GM15510 (cell line): ENCODE measurements around the gene PRRT2.

ENCODE experiments used
- POLR2A ChIP-seq: IDR thresholded peaks from 3 replicates; pipeline ENCODE4 v1.6.1; 2011; ENCODE audit warnings: borderline replicate concordance; ENCODE audit not compliant: insufficient read length; ENCODE audit errors: extremely low read depth

The PRRT2 gene

DNA sequence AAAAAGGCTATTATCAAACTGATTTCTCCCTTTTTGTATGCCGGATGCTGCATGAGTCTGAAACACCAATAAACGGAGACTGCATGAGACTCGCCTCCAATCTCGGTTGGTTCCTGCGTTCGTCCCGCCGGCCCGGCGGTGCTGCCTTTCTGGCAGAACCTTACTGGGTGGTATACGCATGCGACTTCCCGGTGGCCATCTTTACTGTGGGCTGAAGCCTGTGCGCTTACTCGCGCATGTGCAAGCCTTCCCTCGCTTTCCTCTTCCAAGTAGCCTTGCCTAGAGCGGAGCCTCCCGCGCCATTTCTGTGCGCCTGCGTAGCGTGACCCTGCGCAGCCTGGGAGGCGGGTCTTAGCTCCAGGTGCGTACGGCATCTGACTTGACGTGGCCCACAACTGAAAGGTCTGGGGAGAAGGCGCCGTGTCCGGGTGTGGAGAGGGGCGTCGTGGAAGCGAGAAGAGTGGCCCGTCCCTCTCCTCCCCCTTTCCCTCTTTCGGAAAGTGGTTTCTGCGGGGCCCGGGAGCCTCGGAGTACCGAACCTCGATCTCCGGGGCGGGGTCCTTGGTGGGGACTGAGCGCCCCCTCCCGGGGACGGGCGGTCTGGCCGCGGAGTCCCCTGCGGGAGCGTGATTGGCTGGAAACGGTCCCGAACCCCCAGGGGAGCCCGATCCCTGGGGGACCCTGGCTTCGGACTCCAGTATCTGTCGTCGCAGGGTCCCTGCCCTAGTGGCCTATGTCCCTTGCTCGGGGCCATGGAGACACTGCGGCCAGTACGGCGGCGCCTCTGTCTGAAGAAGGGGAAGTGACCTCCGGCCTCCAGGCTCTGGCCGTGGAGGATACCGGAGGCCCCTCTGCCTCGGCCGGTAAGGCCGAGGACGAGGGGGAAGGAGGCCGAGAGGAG lies 4.0 kb downstream of the PRRT2 start, which contains the start of gene PAGR1:
Gene PAGR1, plus strand, starts transcription at position 360 of the 901 bp plus-strand sequence. Its CDS starts 374 bp downstream, at position 734.
- TF ChIP-seq POLR2A, result peak; percentile 75

DNA sequence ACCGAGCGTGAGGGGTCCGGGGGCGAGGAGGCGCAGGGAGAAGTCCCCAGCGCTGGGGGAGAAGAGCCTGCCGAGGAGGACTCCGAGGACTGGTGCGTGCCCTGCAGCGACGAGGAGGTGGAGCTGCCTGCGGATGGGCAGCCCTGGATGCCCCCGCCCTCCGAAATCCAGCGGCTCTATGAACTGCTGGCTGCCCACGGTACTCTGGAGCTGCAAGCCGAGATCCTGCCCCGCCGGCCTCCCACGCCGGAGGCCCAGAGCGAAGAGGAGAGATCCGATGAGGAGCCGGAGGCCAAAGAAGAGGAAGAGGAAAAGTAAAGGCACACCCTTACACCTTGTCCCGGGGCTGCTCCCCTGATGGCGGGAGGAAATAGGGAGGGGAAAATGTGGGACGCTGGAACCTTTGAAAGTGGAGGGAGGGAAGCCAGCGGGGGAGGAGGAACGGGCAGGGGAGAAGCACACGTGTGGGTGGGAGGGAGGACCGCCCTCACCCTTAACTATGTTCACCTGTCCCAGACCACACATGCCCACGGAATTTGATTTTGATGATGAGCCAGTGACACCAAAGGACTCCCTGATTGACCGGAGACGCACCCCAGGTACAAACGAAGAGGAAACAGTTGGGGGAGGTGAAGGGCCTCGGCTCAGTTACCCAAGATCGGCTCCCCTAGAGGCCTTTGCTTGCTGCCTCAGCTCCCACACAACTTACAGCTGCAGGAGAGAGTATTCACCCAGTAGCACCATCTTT lies 4.9 kb downstream of the PRRT2 start:
- peak; percentile 17 for TF ChIP-seq POLR2A

DNA sequence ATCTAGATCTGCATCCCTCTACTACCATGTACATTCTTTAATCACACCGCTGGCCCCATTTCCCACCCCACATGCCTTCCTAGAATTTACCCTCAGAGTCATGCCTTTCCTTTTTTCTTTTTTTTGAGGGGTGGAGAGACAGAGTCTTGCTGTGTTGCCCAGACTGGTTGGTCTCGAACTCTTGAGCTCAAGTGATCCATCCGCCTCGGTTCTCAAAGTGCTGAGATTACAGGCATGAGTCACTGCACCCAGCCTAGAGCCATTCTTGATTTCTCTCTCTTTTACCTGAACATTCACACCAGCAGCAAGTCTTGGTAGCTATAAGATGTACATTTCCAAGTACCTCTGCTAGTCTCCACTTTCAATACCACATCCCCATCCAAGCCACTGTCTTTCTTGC lies 6.1 kb downstream of the PRRT2 start:
- no peak for TF ChIP-seq POLR2A

DNA sequence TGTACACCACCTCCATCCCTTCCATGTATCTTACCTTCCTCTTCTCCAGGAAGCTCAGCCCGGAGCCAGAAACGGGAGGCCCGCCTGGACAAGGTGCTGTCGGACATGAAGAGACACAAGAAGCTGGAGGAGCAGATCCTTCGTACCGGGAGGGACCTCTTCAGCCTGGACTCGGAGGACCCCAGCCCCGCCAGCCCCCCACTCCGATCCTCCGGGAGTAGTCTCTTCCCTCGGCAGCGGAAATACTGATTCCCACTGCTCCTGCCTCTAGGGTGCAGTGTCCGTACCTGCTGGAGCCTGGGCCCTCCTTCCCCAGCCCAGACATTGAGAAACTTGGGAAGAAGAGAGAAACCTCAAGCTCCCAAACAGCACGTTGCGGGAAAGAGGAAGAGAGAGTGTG lies 7.5 kb downstream of the PRRT2 start:
- no peak for TF ChIP-seq POLR2A

DNA sequence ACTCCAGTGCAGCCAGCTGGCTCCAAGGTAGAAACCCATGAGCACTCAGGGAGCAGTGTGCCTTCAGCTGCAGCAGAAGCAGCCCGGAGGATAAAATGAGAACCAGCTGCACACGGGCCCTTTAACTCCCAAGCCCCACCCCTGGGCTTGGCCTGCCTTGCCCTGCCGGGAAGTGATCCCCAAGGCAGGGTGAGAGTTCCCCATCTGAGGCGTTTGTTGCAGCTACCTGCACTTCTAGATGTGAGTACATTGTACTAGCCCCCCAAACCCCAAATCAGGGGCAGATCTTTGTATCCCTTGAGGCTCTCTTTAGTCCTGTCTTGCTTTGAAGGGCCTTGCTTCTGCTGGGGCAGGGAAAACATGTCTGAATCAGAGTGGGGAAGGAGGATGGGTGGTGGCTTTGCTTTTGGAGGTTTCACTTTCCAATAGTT lies 8.3 kb downstream of the PRRT2 start, which contains the start of gene MVP:
Gene MVP, plus strand, starts transcription at position 192 of the 431 bp plus-strand sequence. CDS start 10,088 bp downstream, outside the sequence.
- TF ChIP-seq POLR2A, result peak; percentile 56

DNA sequence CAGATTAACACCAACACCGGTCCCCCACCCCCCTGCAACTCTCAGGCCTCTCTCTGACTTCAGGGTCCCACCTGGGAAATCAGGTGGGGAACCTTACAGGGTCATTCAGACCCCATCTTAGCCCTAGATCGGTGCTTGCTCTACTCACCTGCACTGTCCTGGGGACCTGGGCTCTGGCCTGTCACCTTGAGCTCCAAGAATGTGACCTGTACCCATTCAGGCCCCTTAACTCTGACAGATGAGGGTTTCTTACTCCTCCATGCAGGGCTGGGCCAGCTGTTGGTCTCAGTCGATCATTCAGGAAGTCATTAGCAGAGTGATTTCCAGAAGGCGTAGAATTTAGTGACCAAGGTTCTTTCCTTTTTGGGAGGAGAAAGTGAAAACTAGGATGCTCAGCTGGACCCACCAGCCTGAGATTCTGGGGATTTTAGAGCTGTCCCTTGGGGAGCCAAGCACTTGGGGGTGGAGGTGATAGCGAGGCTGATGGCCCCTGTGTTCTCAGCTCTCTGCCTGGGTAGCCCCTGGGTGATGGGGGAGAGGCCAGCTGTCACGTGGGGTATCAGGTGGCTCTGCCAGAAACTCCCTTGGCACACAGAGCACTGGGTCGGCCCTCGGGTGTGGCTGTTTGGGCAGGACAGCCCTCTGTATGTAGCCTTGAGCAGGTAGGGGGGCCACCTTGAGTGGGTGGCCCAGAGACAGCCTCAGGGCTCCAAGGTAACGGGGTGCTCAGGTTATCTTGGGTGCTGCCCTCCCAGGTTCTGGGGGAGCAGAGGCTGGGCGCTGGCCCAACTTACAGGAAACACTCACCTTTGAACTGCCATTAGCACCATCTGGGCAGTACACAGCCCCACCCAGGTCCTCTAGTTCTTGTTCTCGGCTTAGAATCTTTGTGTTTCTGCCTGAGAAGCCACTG lies 9.0 kb downstream of the PRRT2 start:
- TF ChIP-seq POLR2A, result peak; percentile 55

DNA sequence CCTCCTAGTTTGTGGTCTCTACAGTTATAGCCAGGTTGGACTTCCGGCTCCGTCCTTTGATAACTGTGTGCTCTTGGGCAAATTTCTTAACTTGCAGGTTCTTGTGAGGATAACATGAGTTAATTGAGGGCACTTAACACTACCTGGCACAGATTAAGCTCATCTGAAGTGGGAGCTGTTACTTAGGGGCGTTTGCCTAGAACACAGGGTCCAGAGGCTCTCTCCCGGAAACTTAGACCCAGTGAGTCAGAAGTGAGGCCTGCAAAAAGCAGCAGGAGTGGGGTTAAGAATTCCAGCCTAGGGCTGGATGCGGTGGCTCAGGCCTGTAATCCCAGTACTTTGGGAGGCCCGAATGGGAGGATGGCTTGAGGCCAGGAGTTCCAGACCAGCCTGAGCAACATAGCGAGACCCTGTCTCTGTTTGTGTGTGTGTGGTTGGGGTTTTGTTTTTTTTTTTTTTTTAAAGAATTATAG lies 9.7 kb downstream of the PRRT2 start:
- no peak for TF ChIP-seq POLR2A

DNA sequence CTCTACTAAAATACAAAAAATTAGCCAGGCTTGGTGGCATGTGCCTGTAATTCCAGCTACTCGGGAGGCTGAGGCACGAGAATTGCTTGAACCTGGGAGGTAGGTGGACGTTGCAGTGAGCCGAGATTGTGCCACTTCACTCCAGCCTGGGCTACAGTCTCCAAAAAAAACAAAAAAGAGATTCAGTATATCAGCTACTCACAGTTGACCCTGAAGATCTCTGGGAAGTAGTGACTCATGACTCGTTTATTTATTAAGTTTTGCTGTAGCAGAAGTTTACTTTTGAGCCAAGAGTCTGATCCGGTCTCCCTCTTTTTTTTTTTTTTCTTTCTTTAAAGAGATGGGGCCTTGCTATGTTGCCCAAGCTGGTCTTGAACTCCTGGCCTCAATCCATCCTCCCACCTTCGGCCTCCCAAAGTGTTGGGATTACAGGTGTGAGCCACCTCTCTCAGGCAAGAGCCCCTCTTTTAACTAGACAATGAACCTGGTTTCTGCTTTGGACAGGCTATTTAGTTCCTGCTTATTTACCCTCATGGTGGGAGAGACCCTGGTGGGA lies 12.7 kb downstream of the PRRT2 start:
- no peak for TF ChIP-seq POLR2A

DNA sequence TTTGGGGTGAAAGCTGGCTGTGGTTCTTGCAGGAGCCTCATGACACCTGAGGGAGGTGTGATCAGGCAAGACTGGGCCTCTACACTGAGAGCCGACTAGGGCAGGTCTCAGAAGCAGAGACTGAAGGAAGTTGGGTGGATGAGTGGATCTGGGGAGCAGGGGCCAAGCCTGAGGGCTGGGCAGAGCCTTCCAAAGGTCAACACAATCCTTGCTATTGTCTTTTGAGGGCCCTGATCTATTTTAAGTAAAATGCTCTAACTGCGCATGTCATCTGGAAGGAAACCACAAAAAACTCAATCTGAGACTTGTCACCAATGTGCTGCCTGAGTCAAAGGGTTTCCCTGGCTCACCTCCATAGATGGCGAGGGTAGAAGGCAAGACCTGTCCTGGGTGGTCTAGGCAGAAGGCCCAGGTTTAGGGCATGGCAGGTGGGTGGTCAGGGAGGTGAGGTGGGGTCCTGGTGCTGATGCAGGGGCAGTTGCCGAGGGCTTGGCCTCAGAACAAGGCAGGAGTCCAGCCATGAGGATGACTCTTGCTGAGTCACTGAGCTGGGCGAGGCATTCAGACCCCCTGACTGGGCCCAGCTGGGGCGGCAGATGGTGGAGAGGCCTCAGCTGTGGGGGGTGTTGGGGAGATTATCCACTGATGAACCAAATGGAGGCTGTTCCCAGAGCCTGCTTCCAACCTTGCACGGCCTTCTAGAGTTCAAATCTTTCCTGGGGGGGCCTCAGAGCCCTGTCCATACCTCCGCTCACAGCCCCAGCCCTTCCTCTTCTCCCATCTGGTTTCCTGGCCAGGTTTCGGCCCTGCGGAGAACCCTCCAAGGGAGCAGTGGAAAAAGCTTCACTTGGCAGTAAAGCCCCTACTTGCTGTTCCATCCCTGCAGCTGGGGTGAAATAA lies 13.4 kb downstream of the PRRT2 start:
- no peak for TF ChIP-seq POLR2A

DNA sequence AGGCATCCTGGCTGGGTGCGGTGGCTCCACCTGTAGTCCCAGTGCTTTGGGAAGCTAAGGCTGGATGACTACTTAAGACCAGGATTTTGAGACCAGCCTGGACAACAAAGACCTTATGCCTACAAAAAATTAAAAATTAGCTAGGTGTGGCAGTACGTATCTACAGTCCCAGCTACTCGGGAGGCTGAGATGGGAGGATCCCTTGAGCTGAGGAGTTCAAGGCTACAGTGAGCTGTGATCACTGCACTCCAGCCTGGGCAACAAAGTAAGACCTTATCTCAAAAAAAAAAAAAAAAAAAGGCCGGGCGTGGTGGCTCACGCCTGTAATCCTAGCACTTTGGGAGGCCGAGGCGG lies 14.3 kb downstream of the PRRT2 start:
- no peak for TF ChIP-seq POLR2A

DNA sequence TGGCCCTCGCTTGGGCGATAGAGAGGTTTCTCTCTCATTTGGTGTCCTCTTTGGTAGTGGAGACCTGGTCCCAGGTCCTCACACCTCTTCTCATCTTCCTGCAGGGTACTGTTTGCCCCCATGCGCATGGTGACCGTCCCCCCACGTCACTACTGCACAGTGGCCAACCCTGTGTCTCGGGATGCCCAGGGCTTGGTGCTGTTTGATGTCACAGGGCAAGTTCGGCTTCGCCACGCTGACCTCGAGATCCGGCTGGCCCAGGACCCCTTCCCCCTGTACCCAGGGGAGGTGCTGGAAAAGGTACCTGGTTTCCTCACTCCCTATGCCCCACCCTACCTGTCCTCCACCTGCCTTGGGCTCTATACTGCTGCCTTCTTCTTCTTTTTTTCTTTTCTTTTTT lies 18.8 kb downstream of the PRRT2 start:
- no peak for TF ChIP-seq POLR2A

DNA sequence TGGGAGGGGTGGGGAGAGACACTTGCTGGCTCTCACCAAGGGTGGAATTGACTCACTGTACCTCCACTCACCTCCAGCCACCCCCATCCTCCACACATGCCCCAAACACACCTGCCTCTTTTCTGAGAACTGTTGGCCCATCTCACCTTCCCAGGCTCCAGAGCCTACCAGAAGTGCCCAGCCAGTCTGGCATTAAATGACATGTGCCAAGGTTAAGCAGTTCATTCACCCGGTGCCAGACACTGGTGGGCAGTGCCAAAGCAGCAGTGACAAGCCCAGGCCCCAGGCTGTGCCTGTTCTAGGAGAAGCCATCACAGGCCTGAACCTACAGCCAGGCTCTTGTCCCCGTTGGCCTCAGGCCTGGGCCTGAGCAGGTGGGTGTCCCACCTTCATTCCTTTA lies 19.5 kb downstream of the PRRT2 start:
- no peak for TF ChIP-seq POLR2A

DNA sequence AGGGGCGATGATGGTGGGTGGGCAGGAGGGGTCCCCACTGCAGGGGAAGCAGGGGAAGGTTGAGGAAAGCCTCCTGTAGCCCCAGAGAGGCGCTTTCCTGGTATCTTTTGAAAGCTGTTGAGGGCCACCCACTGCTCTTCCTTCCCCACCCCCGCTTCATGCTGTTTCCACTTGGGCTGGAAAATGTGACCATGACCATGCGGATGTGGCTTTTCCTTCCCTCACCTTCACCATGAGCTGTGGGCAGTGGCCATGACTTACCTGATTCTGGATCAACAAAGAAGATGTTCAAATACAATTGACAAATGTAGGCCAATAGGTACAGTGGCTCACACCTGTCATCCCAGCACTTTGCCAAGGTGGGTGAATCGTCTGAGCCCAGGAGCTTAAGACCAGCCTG lies 22.1 kb downstream of the PRRT2 start:
- no peak for TF ChIP-seq POLR2A
